ENCODE measurements around the gene GPR15LG. TPM values are rescaled to one million over a fixed set of nuclear protein-coding genes. Genes with fewer than 3 reads are reported as not detected.

Gene GPR15LG
- not detected in 2 replicates for total RNA-seq

GRCh38 chr10:84173501-84173929 lies at the start of gene GPR15LG:
Gene GPR15LG (plus strand): TSS chr10:84173801. CDS start chr10:84173852, 51 bp downstream.

GRCh38 chr10:84139126-84140035 lies 34.2 kb upstream of the GPR15LG start, which contains the start of gene GHITM:
Gene GHITM (plus strand): TSS chr10:84139509. CDS start chr10:84141501, 1,992 bp downstream.

GRCh38 chr10:84194424-84195043 lies 20.9 kb downstream of the GPR15LG start, which contains the start of gene CDHR1:
Gene CDHR1 (plus strand): TSS chr10:84194537. CDS start chr10:84194761, 224 bp downstream.

GRCh38 chr10:84225427-84226173 lies 52.0 kb downstream of the GPR15LG start, which contains the start of gene LRIT2:
Gene LRIT2 (minus strand): TSS chr10:84225544. CDS start chr10:84225520, 24 bp downstream.

Other genes starting within 250 kb of the GPR15LG start
- gene GHITM, start 34.3 kb upstream of the GPR15LG start, total RNA-seq, result 153 and 256 TPM in 2 replicates
- gene CDHR1, start 20.7 kb downstream of the GPR15LG start, total RNA-seq, result under 0.01 TPM in 1 of 2 replicates, not detected in the other
- gene LRIT2, start 51.7 kb downstream of the GPR15LG start, total RNA-seq, result not detected in 2 replicates
- not detected in 2 replicates for gene LRIT1, start 67.7 kb downstream of the GPR15LG start, total RNA-seq
- not detected in 2 replicates for gene RGR, start 71.3 kb downstream of the GPR15LG start, total RNA-seq
- 28.4 and 33.5 TPM in 2 replicates for gene CCSER2, start 154.8 kb downstream of the GPR15LG start, total RNA-seq

Data from placental pericyte (primary cell).